Colonic mucosa (tissue), 4 donors: ENCODE data around the gene SPIN2B. TPM values are rescaled to one million over a fixed set of nuclear protein-coding genes. Genes with fewer than 3 reads are reported as not detected.
"Not testable (repeated sequence)": the region's sequence is repeated elsewhere in the genome, so short reads cannot be mapped to it uniquely, and the experiment has no call there.

Source experiments
- DNase-seq: peaks from one replicate; pipeline ENCODE4 v3.0.0-alpha.2; 2020
- H3K27ac ChIP-seq: fragments of 200-600 bp; one replicate; pipeline ENCODE4 v1.8.0; 2021
- H3K27me3 ChIP-seq: fragments of 200-600 bp; one replicate; pipeline ENCODE4 v1.8.0; 2021
- H3K36me3 ChIP-seq: fragments of 200-600 bp; one replicate; pipeline ENCODE4 v1.8.0; 2021
- H3K4me1 ChIP-seq: fragments of 200-600 bp; one replicate; pipeline ENCODE4 v1.8.0; 2021; ENCODE audit warnings: mild to moderate bottlenecking
- H3K4me3 ChIP-seq: fragments of 200-600 bp; one replicate; pipeline ENCODE4 v1.8.0; 2021
- H3K9ac ChIP-seq, 2 donors: one replicate each; pipeline ENCODE4 v1.7.0; 2013; ENCODE audit warnings: control low read depth in 2 of 2, low read depth in 2 of 2, low read length in 2 of 2
- H3K9me3 ChIP-seq: fragments of 200-600 bp; one replicate; pipeline ENCODE4 v1.8.0; 2021
- intact Hi-C: fragments of 100-400 bp; cut with DNase I; formaldehyde crosslinking; loops from one replicate; pipeline ENCODE4 v1.14.1; 2022
- total RNA-seq, 2 donors: library from RNA; stranded (reverse); fragmentation: NEBNext Ultra II Directional in 1 of 2; extraction: Animal tissue kit (Norgen Biotek cat#: 25700) in 1 of 2; gene quantifications; one replicate each; pipeline ENCODE4 v1.2.1, GENCODE V29; 2021
- TF ChIP-seq, protein P1 (sequence below): fragments of 200-600 bp; IDR thresholded peaks from one replicate; pipeline ENCODE4 v1.8.0; 2022; ENCODE audit warnings: antibody characterized with exemption, mild to moderate bottlenecking
- donor health status: healthy.
- donor health status: DM: no; HTN: no; CAD: no.
- donor health status: DM: no; HTN: no; CAD: no.

The SPIN2B gene
- total RNA-seq, 2 donors from 2014 or later, result 9.9 to 10.2 TPM

DNA sequence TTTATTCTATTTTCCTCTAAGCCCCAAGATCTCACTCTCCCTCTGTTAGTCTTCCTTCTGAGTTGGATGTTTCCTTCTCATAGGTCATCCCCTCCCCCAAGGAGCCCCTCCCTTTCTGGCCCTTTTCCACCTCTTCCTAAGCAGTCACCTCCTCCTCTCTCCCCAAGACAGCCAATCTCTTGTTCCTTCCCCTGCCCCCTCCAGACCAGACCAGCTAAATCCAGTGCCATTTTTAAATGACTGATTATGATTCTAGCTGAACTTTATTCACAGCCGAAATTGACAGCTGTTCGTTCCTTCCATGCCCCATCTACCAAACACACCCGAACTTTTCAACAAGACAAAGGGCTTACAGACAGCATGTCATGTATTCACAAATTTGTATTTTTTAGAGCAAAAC, 13.9 kb upstream of the SPIN2B start:
- TF ChIP-seq, protein P1, sequence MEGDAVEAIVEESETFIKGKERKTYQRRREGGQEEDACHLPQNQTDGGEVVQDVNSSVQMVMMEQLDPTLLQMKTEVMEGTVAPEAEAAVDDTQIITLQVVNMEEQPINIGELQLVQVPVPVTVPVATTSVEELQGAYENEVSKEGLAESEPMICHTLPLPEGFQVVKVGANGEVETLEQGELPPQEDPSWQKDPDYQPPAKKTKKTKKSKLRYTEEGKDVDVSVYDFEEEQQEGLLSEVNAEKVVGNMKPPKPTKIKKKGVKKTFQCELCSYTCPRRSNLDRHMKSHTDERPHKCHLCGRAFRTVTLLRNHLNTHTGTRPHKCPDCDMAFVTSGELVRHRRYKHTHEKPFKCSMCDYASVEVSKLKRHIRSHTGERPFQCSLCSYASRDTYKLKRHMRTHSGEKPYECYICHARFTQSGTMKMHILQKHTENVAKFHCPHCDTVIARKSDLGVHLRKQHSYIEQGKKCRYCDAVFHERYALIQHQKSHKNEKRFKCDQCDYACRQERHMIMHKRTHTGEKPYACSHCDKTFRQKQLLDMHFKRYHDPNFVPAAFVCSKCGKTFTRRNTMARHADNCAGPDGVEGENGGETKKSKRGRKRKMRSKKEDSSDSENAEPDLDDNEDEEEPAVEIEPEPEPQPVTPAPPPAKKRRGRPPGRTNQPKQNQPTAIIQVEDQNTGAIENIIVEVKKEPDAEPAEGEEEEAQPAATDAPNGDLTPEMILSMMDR, result no peak
- Histone ChIP-seq H3K4me1 (no peaks in the 10 kb centered on the region), H3K36me3 (no peaks in the 10 kb centered on the region), H3K27ac (no peak overlapping the region), H3K27me3 (no peaks in the 10 kb centered on the region), H3K9me3 (no peaks in the 10 kb centered on the region), H3K4me3 (no peak overlapping the region), H3K9ac (no peak overlapping the region)
- intact Hi-C loops, result no loop called here
- no peak for DNase-seq

DNA sequence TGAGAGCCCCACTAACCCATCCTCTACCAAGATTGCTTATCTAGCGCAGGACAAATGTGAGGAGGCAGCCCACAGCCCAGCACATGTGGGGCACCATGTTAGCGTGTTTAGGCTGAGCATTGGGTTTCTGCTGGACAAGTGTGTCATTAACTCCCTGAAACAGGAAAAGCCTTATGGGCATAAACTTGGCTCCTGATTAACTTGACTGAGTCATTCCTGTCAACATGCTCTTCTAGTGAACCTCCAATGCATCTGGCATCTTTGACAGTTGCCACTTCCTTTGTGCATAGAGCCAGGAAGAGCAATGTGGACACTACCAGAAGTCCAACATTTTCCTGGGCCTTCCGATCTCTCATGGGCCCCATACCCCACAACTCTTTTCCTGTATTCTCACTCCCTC, 13.4 kb upstream of the SPIN2B start:
- no peak overlapping the region for H3K4me3 ChIP-seq
- H3K9me3 ChIP-seq, result no peaks in the 10 kb centered on the region
- H3K27me3 ChIP-seq, result no peaks in the 10 kb centered on the region
- intact Hi-C loops, result no loop called here
- no peaks in the 10 kb centered on the region for H3K4me1 ChIP-seq
- no peak overlapping the region for H3K27ac ChIP-seq
- no peaks in the 10 kb centered on the region for H3K36me3 ChIP-seq
- no peak for DNase-seq
- H3K9ac ChIP-seq, result no peak overlapping the region
- TF ChIP-seq, protein P1, result no peak

DNA sequence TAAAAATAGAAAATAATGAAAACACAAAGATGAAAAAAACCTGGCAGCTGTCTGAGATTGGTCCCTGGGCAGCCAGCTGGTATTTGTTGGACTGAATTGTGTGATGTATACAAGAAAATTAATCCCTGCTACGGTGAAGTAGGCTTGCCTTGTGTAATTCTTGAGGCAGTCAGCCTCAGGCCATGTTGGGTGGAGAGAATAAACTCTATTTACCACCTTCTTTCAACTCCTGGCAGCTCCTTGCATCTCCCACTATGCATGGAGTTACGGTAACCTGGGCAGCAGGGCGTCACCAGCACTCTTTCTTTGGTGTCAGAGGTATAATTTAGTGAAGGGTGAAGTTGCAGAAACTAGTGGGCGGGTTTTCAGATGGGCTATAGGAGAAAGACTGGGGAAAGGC, 12.4 kb upstream of the SPIN2B start:
- intact Hi-C loops, result no loop called here
- DNase-seq, result no peak
- H3K27ac ChIP-seq, result no peak overlapping the region
- no peaks in the 10 kb centered on the region for H3K36me3 ChIP-seq
- no peak overlapping the region for H3K9ac ChIP-seq
- H3K27me3 ChIP-seq, result no peaks in the 10 kb centered on the region
- H3K4me1 ChIP-seq, result no peaks in the 10 kb centered on the region
- no peaks in the 10 kb centered on the region for H3K9me3 ChIP-seq
- H3K4me3 ChIP-seq, result no peak overlapping the region
- TF ChIP-seq, protein P1, result no peak

DNA sequence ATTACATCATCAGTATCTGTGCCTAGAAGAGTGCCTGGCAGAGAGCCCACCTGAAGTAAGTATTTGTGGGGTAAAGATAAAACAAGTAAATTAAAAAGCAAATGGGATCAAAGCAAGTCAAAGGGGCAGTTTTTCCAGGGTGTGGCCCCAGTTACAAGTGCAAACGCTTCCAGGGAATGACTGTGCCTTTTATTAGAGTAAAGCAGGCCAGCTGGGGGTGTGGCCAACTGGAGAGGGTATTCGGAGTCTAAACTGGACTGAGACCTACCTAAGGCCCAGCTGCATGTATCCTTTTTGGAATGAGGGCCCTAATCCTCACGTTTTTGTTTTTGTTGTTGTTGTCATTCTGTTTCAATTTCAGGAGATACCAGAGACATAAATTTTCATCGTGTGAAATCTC, 11.9 kb upstream of the SPIN2B start:
- DNase-seq, result peak; percentile 30
- H3K9ac ChIP-seq, H3K27me3 ChIP-seq, H3K27ac ChIP-seq, H3K4me3 ChIP-seq, H3K4me1 ChIP-seq, H3K36me3 ChIP-seq, intact Hi-C loops, H3K9me3 ChIP-seq: not testable (repeated sequence)

DNA sequence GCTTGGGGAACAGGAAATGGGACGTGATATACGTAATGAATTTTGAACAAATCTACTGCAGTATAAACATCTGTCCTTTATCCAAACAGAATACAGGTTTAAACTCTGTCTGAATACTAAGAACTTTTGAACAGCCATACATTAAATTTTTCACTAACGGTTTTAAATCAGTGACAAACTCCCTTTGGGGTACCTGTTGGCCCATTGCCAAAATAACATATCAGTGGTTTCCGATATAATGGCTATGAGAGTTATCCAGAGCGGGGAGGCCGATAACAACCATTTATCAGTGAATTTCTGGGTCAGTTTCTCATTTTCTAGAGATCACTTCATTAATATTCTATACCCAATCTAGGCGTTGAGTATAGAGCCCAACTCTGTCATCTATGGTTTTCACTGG, 10.7 kb upstream of the SPIN2B start:
- H3K4me1 ChIP-seq, result no peaks in the 10 kb centered on the region
- H3K27me3 ChIP-seq, result no peaks in the 10 kb centered on the region
- intact Hi-C loops, result no loop called here
- DNase-seq, result no peak
- H3K27ac ChIP-seq, result no peak overlapping the region
- H3K9me3 ChIP-seq, result no peaks in the 10 kb centered on the region
- TF ChIP-seq, protein P1, result no peak
- H3K4me3 ChIP-seq, result no peak overlapping the region
- no peak overlapping the region for H3K9ac ChIP-seq
- no peaks in the 10 kb centered on the region for H3K36me3 ChIP-seq

DNA sequence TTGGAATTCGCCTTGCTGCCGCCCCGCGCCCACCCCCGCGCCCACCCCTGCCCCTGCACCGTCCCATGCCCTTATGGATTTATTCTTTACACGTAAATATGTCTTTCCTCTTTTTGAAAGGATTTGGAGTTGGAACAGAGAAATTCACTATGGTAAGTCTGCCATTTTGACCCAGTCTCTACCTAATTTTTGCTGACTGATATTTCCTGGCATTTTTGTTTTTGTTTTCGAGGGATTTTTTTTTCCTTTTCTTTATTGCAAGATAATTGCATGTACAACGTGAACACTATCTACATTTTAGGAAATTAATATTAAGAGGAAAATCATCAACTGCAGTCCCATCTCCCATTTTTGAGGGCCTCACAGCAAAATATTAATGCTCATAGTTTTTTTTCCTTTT, 468 bp upstream of the SPIN2B start:
- Histone ChIP-seq H3K36me3 (no peaks in the 10 kb centered on the region), H3K27ac (peak overlapping the region; percentile 72), H3K4me1 (no peaks in the 10 kb centered on the region), H3K27me3 (no peaks in the 10 kb centered on the region), H3K9ac (peak overlapping the region in 1 of 2 donors; percentile 83), H3K4me3 (peak overlapping the region; percentile 57), H3K9me3 (no peaks in the 10 kb centered on the region)
- DNase-seq, result no peak
- TF ChIP-seq, protein P1, result no peak
- intact Hi-C loops, result no loop called here

DNA sequence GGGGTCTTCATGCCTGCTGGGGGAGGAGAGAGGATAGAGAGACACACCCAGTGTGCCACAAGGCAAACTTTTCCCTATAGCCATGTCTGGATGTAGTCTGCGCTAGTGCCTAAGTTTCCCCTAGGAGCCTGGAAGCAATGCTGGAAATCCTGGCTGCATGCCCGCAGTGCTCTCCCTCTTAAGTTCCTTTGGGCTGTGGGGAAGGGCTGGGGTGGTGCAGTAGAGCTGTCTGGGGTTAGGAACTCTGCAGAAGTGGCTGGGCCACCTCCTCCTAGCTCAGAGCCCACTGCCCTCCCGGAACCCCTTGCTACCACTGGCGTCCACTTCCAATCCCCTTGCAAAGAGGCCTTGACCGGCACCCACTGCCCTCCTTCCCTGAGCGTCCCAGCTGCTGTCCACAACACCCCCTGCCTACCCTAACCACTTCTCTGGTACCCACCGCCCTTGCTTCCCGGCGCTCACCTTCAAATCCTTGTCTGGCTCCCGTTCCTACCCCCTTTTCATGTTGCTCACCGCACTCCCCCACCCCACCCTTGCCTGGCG, 658 bp downstream of the SPIN2B start:
- DNase-seq, H3K27me3 ChIP-seq, H3K36me3 ChIP-seq, H3K9me3 ChIP-seq, H3K4me1 ChIP-seq, intact Hi-C loops: not testable (repeated sequence)
- Histone ChIP-seq H3K9ac (peak overlapping the region; percentile 51 to 83), H3K27ac (peak overlapping the region; percentile 72), H3K4me3 (peak overlapping the region; percentile 57)
